Lower leg skin (tissue), 3 donors: ENCODE results near the gene SMARCB1.

ENCODE experiments used
- CTCF ChIP-seq, 3 donors: fragments of 450-650 bp; IDR thresholded peaks; one replicate each; pipeline ENCODE4 v1.5.1; 2016; ENCODE audit warnings: antibody characterized with exemption in 3 of 3, mild to moderate bottlenecking in 3 of 3, moderate library complexity in 2 of 3
- POLR2A ChIP-seq, 2 donors: fragments of 450-650 bp; IDR thresholded peaks; one replicate each; pipeline ENCODE4 v1.6.1; 2016 to 2017; ENCODE audit warnings: antibody characterized with exemption in 2 of 2, mild to moderate bottlenecking in 1 of 2, moderate library complexity in 1 of 2

GRCh38 chr22:23751441-23751996 is 35.2 kb upstream of the SMARCB1 start:
- TF ChIP-seq CTCF (IDR thresholded peaks at IDR 0.05) (no peak), POLR2A (IDR thresholded peaks at IDR 0.05) (no peak)
